Measurements from ENCODE around the gene LTB4R.
A peak's percentile ranks its signal among the peaks of the same experiment; 100 is the strongest.

LTB4R gene

DNA sequence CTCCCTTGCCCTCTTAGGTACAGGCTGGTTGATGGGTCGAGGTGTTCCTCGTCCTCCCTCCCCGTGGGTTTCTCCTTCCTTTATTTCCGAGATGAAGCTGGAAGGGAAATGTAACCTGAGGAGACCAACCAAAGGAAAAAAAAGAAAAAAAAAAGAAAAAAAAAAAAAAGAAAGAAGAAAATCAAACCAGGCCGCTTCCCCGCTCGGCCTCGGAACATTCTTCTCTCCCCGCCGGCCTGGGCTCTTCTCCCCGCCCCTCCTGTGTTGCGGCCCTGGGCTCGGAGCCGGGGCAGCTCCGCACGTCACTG, 55.1 kb downstream of the LTB4R start:
- Histone ChIP-seq H3K36me3 (ENCODE audit: insufficient read depth, low read length) (peaks cover 4% of the 10 kb centered on the region; the same call in 1 of the 2 replicates), H3K9me3 (ENCODE audit: insufficient read depth, low read depth, low read length) (no peaks in the 10 kb centered on the region), H3K9ac (ENCODE audit: low read depth, low read length) (no peak overlapping the region), H3K4me3 (ENCODE audit: low read length) (peak overlapping the region; percentile 63), H3K27me3 (ENCODE audit: insufficient read depth, low read length) (peaks cover 13% of the 10 kb centered on the region; the same call in 1 of the 2 replicates), H3K4me1 (ENCODE audit: insufficient read depth, low read length) (peaks cover 10% of the 10 kb centered on the region; the same call in 1 of the 2 replicates), H3K27ac (ENCODE audit: low read depth, low read length) (peak overlapping the region; percentile 87; the same call in 1 of the 2 replicates)
- under 1% methylated on average over 12 of the region's 16 CpGs for WGBS

DNA sequence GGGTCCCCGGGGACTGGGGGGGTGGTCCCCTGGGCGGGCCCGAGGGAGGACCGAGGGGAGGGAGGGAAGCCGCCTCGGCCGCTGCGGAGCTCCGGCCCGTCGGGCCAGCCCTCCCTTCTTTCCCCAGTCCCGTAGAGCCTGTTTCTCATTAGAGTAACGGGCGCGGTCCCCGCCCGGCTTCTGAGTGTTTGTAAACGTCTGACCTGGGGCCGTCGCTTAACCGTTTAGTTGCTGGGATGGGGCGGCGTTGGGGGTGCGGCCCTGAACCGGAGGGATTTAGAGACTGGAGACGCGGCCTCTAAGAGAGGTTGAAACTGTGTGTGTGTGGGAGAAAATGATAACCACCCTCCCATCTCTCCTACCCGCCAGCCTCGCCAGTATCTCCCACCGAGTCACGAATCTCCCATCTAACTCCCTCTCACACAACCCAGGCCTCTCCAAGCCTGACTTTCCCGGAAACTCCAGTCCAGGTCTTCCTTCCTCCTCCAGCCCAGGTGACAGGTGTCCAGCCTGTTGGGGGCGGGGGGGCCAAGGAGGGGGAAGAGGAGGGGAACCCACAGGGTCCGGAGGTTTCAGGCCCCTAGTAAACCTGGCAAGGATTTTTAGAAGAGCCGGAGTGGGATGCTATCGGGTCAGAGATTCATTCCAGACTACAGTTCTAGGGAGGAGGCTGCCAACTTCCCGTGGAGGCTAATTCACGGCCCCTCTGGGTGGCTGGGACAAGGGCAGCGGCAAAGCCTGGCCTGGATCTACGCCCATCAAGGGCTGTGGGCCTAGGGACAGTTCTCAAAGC, 55.6 kb downstream of the LTB4R start:
- H3K9me3 ChIP-seq (ENCODE audit: insufficient read depth, low read depth, low read length), result no peaks in the 10 kb centered on the region
- peaks cover 10% of the 10 kb centered on the region; the same call in 1 of the 2 replicates for H3K4me1 ChIP-seq (ENCODE audit: insufficient read depth, low read length)
- H3K27me3 ChIP-seq (ENCODE audit: insufficient read depth, low read length), result peaks cover 7% of the 10 kb centered on the region; the same call in 1 of the 2 replicates
- H3K4me3 ChIP-seq (ENCODE audit: low read length), result peak overlapping the region; percentile 63
- under 1% methylated on average over 40 of the region's 40 CpGs for WGBS
- peak overlapping the region; percentile 57; the same call in 1 of the 2 replicates for H3K9ac ChIP-seq (ENCODE audit: low read depth, low read length)
- peak overlapping the region; percentile 87 for H3K27ac ChIP-seq (ENCODE audit: low read depth, low read length)
- peaks cover 7% of the 10 kb centered on the region; the same call in 1 of the 2 replicates for H3K36me3 ChIP-seq (ENCODE audit: insufficient read depth, low read length)

Measured in HUES64 (cell line).